GM18499 (cell line): ENCODE results near the gene PI4KB.

Source experiments
- ATAC-seq: cut with Tn5 transposase; IDR thresholded peaks from one replicate; pipeline ENCODE4 v1.9.1; 2021; ENCODE audit warnings: moderate number of reproducible peaks; ENCODE audit not compliant: insufficient read depth, unreplicated experiment

PI4KB gene

GRCh38 chr1:151346769-151347522 lies 19.7 kb upstream of the PI4KB start, which contains the start of gene RFX5:
RFX5 (minus strand) TSS chr1:151347252; CDS start chr1:151346320, 932 bp downstream.
- ATAC-seq = peak; percentile 88

- ATAC-seq = no peak
These were observed 19.0 kb upstream of the PI4KB start for GRCh38 chr1:151346082-151346768.

- ATAC-seq = no peak
These were observed 17.1 kb upstream of the PI4KB start for GRCh38 chr1:151344291-151344690.

GRCh38 chr1:151343587-151343986 lies 16.4 kb upstream of the PI4KB start:
- ATAC-seq = no peak

- ATAC-seq = no peak
These were observed 15.4 kb upstream of the PI4KB start for GRCh38 chr1:151342569-151342968.

- no peak for ATAC-seq
These were observed 14.8 kb upstream of the PI4KB start for GRCh38 chr1:151342021-151342420.

GRCh38 chr1:151340870-151341754 lies 13.9 kb upstream of the PI4KB start:
- ATAC-seq = no peak

GRCh38 chr1:151336556-151336955 lies 9.3 kb upstream of the PI4KB start:
- ATAC-seq = no peak

- no peak for ATAC-seq
These were observed 7.6 kb upstream of the PI4KB start for GRCh38 chr1:151334822-151335221.

- no peak for ATAC-seq
These were observed 873 bp upstream of the PI4KB start for GRCh38 chr1:151327903-151328674.

- ATAC-seq = peak; percentile 20
These were observed 495 bp downstream of the PI4KB start for GRCh38 chr1:151326619-151327222.

GRCh38 chr1:151325646-151326429 lies 1.4 kb downstream of the PI4KB start:
- ATAC-seq = no peak

- ATAC-seq = no peak
These were observed 2.0 kb downstream of the PI4KB start for GRCh38 chr1:151325231-151325630.

GRCh38 chr1:151324390-151324930 lies 2.8 kb downstream of the PI4KB start:
- no peak for ATAC-seq

- no peak for ATAC-seq
These were observed 8.2 kb downstream of the PI4KB start for GRCh38 chr1:151318975-151319374.

- no peak for ATAC-seq
These were observed 11.5 kb downstream of the PI4KB start for GRCh38 chr1:151315565-151316235.

GRCh38 chr1:151314137-151314875 lies 12.9 kb downstream of the PI4KB start:
- ATAC-seq = no peak
